Heart right ventricle (tissue), 16 donors: ENCODE results near the gene NPAS3. TPM values are rescaled to one million over a fixed set of nuclear protein-coding genes. Genes with fewer than 3 reads are reported as not detected.

Experiments
- ATAC-seq, 8 donors: fragments of 200-7000 bp; cut with Tn5 transposase; one replicate each; pipeline ENCODE4 v1.9.1; 2020; ENCODE audit warnings: mild to moderate bottlenecking in 8 of 8, moderate library complexity in 8 of 8, moderate number of reproducible peaks in 1 of 8
- DNase-seq, 2 donors: peaks; one replicate each; pipeline ENCODE4 v3.0.0-alpha.2; 2020
- H3K27ac ChIP-seq, 10 donors: fragments of 200-600 bp; sonication (generic) in 2 of 10; one replicate each; pipeline versions ENCODE4 v1.5.0 to v1.8.0; 2020 to 2022; ENCODE audit warnings: mild to moderate bottlenecking in 3 of 10
- H3K27me3 ChIP-seq, 7 donors: fragments of 200-600 bp; one replicate each; pipeline ENCODE4 v1.8.0; 2021 to 2022; ENCODE audit warnings: mild to moderate bottlenecking in 2 of 7
- H3K36me3 ChIP-seq, 9 donors: fragments of 200-600 bp; sonication (generic) in 1 of 9; one replicate each; pipeline versions ENCODE4 v1.5.0 to v1.8.0; 2020 to 2022; ENCODE audit warnings: mild to moderate bottlenecking in 2 of 9
- H3K4me1 ChIP-seq, 9 donors: fragments of 200-600 bp; sonication (generic) in 1 of 9; one replicate each; pipeline versions ENCODE4 v1.5.0 to v1.8.0; 2020 to 2022; ENCODE audit warnings: mild to moderate bottlenecking in 4 of 9
- H3K4me3 ChIP-seq, 10 donors: fragments of 200-600 bp; sonication (generic) in 2 of 10; one replicate each; pipeline versions ENCODE4 v1.5.0 to v1.8.0; 2020 to 2022; ENCODE audit warnings: mild to moderate bottlenecking in 7 of 10, moderate library complexity in 2 of 10
- H3K9me3 ChIP-seq, 11 donors: fragments of 200-600 bp in 10 of 11; sonication (generic) in 2 of 11; one replicate each; pipeline versions ENCODE4 v1.5.0 to v1.8.0; 2013 to 2022; ENCODE audit warnings: mild to moderate bottlenecking in 2 of 11, control low read depth in 1 of 11, moderate library complexity in 1 of 11
- WGBS, 2 donors: extraction: QIAGEN DNeasy Blood & Tissue Kit; methylation state at CpG; one replicate each; pipeline ENCODE4 v1.1.7; 2013; ENCODE audit warnings: inconsistent platforms in 1 of 2; 5-methylcytosine and 5-hydroxymethylcytosine counted together
- intact Hi-C, 10 donors: fragments of 100-400 bp; cut with DNase I; formaldehyde crosslinking; loops; one replicate each; pipeline versions ENCODE4 v1.11.1 to v1.14.2; 2022
- polyA plus RNA-seq, 2 donors: library from polyadenylated mRNA; stranded (reverse); fragments of 200-250 nt; gene quantifications; one replicate each; pipeline ENCODE4 v1.2.3, GENCODE V29; 2013
- total RNA-seq, 10 donors: library from RNA; stranded (reverse); fragmentation: NEBNext Ultra II Directional in 3 of 10; extraction: Animal tissue kit (Norgen Biotek cat#: 25700) in 3 of 10; gene quantifications; one replicate each; pipeline versions ENCODE4 v1.2.1 to v1.2.4, GENCODE V29; 2021 to 2023
- TF ChIP-seq, protein P1 (sequence below), 9 donors: fragments of 200-600 bp; sonication (generic) in 2 of 9; IDR thresholded peaks; one replicate each; pipeline versions ENCODE4 v1.5.0 to v1.8.0; 2021 to 2022; ENCODE audit warnings: antibody characterized with exemption in 9 of 9, mild to moderate bottlenecking in 5 of 9, moderate library complexity in 1 of 9
- donor health status: Arrhythmogenic right ventricular cardiomyopathy.
- donor health status: ischemic (EF 13 %, LVEDD 7.1; RV severe dilation, severe dysfunction).
- donor health status: healthy with polysubstance abuse.
- donor health status: DM: no; HTN: yes; CAD: no.
- donor health status: DM: no; HTN: no; CAD: no.
- donor health status: ischemic (EF 25% LVEDD 6.9; RV normal size, moderate dysfunction).
- donor health status: ischemic (EF 25% LVEDD 5.7; RV mildly dilated, moderate dysfunction).
- donor health status: healthy.
- donor health status: DM: yes; HTN: yes; CAD: no.
- donor health status: Ischemic cardiomyopathy.
- donor health status: ischemic (EF 35%, LVEDD 5.7; RV mildly dilated, moderate dysfunction).
- donor health status: nonischemic (EF 11% LVEDD 7.7; RV severe dilation, severe dysfunction).
- donor health status: DM: yes; HTN: yes; CAD: no.
- donor health status: PGD.
- donor health status: ischemic (EF 29% LVEDD 5.4; RV normal size, mild dysfunction).
- donor health status: nonischemic (EF 23%, LVEDD 6.1; RV moderate dilation, normal function).

NPAS3 gene
- total and polyA plus RNA-seq, 12 donors: 0.12 to 2.8 (median 0.99) TPM

DNA sequence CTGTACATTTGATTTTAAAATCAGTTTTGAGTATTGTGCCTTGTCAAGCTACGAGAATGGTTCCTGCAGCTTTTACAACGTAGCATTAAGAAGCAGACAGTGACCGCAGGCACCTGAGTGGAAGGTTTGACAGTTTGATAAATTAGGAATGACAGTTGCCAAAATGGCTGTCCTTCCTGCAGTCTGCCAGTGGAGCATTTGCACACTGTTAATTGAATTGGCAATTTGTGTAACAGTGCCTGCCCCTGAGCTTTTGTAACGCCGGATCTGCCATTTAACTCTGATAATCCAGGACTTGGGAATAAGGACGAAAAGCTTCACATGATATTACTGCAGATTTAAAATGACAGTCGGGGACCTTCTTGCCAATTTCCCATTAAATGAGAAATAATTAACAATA lies 385.3 kb downstream of the NPAS3 start:
- Histone ChIP-seq H3K9me3 (no peaks in the 10 kb centered on the region), H3K4me3 (no peak overlapping the region), H3K36me3 (no peaks in the 10 kb centered on the region), H3K4me1 (no peaks in the 10 kb centered on the region), H3K27me3 (no peaks in the 10 kb centered on the region), H3K27ac (no peak overlapping the region)
- ATAC-seq: no peak
- intact Hi-C loops: no loop called here
- 93 to 94% methylated on average over 7 of the region's 7 CpGs for WGBS, 2 donors
- no peak for DNase-seq
- TF ChIP-seq, protein P1, sequence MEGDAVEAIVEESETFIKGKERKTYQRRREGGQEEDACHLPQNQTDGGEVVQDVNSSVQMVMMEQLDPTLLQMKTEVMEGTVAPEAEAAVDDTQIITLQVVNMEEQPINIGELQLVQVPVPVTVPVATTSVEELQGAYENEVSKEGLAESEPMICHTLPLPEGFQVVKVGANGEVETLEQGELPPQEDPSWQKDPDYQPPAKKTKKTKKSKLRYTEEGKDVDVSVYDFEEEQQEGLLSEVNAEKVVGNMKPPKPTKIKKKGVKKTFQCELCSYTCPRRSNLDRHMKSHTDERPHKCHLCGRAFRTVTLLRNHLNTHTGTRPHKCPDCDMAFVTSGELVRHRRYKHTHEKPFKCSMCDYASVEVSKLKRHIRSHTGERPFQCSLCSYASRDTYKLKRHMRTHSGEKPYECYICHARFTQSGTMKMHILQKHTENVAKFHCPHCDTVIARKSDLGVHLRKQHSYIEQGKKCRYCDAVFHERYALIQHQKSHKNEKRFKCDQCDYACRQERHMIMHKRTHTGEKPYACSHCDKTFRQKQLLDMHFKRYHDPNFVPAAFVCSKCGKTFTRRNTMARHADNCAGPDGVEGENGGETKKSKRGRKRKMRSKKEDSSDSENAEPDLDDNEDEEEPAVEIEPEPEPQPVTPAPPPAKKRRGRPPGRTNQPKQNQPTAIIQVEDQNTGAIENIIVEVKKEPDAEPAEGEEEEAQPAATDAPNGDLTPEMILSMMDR (IDR thresholded peaks at IDR 0.05): no peak

DNA sequence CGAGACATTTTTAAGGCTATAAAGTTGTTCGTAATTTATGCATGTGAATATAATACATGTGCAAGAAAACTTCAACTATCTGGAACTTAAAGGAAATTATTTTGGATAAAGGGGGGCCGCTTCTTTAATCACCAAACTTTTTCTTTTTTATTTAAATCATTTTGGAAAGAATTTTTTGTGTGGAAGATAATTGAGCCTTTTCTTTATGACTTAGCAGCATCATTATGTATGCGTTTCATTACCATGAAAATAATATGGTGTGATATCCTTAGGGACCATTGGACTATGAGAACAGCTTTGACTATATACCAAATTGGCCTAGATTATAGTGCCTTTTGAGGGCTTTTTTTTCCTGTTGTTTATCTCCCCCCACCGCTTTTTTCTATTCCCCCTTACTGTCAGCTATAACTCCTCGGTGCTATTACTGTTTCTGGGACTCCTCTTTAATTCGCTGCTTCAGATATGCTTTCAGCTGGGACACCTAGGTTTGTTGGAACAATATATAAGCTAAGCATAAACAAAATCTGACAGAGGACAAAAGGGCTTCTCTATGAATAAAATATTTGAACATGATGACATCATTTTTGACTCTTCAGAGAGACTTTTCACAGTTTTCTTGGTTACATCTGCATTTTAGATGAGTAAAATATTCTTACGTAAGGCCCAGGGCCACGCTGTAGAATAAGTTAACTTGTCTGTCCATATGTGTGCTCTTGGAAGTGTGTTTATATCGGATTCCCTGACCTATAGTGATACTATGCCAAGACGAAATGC lies 392.7 kb downstream of the NPAS3 start:
- TF ChIP-seq, protein P1 (IDR thresholded peaks at IDR 0.05): no peak
- Histone ChIP-seq H3K27me3 (no peaks in the 10 kb centered on the region), H3K9me3 (peaks cover 0 to 11% (median 6%) of the 10 kb centered on the region in 11 donors), H3K36me3 (no peaks in the 10 kb centered on the region), H3K4me3 (no peak overlapping the region), H3K4me1 (no peaks in the 10 kb centered on the region), H3K27ac (no peak overlapping the region)
- WGBS, 2 donors: 93 to 94% methylated on average over 11 of the region's 11 CpGs
- intact Hi-C loops: no loop called here
- ATAC-seq: no peak
- DNase-seq: no peak

DNA sequence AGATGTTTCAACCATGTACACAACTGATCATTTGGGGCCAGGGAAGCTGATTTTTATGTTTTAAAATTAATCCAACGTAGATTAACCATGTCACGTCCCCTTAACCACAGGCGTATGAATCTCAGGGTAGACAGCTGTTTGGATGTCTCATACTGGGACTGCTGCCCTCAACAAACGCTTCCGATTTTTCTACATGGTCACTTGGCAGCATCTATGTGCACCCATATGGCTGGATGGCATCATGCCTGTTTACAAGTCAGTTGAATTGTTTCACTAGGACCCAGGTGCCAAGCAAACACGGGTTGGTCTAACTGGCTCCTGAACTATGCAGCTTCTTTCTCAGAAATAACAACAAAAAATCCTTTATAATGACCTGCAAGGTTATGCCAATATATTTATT lies 393.8 kb downstream of the NPAS3 start:
- Histone ChIP-seq H3K9me3 (peaks cover 0 to 23% (median 17%) of the 10 kb centered on the region in 11 donors), H3K4me3 (no peak overlapping the region), H3K27me3 (no peaks in the 10 kb centered on the region), H3K36me3 (no peaks in the 10 kb centered on the region), H3K27ac (no peak overlapping the region), H3K4me1 (no peaks in the 10 kb centered on the region)
- DNase-seq (no peak), ATAC-seq (no peak)
- 85 to 89% methylated on average over 6 of the region's 6 CpGs for WGBS, 2 donors
- intact Hi-C loops: no loop called here
- TF ChIP-seq, protein P1 (IDR thresholded peaks at IDR 0.05): no peak

DNA sequence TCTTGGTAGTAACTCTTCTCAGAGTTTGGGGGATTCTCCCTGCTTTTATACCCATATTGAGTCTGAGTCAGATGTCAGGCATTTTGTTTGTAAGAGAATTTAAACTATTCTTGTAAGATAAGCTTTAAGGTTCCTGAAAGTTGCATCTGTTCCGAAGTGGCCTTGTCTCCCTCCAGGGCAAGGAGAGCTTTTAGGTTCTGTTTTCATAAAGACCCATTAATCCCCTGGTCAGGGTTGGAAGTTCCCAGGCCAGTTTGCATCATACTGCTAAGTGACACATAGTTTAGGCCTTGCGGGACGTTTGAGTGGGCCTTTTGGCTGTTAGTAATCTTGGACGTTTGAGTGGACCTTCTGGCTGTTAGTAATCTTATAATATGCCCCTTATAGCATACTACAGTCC lies 396.7 kb downstream of the NPAS3 start:
- peaks cover 0 to 34% (median 18%) of the 10 kb centered on the region in 11 donors for H3K9me3 ChIP-seq
- no peak overlapping the region for H3K4me3 ChIP-seq
- 75 to 77% methylated on average over 4 of the region's 4 CpGs for WGBS, 2 donors
- intact Hi-C loops: no loop called here
- no peaks in the 10 kb centered on the region for H3K4me1 ChIP-seq
- TF ChIP-seq, protein P1 (IDR thresholded peaks at IDR 0.05): no peak
- H3K27ac ChIP-seq: no peak overlapping the region
- ATAC-seq: no peak
- H3K27me3 ChIP-seq: no peaks in the 10 kb centered on the region
- H3K36me3 ChIP-seq: no peaks in the 10 kb centered on the region
- DNase-seq: no peak
